HS-5 (cell line): ENCODE data around the gene TBX15.

ENCODE experiments used
- DNase-seq: peaks from one replicate; pipeline ENCODE4 v3.0.0-alpha.2; 2012; ENCODE audit warnings: low read depth

TBX15 gene

GRCh38 chr1:119001181-119002027 is 13.3 kb upstream of the TBX15 start:
- DNase-seq: no peak

- DNase-seq: no peak
Observed at GRCh38 chr1:119000371-119001180, 12.4 kb upstream of the TBX15 start.

GRCh38 chr1:118999348-119000071 is 11.4 kb upstream of the TBX15 start:
- DNase-seq: no peak

- no peak for DNase-seq
Observed at GRCh38 chr1:118998171-118998570, 10.0 kb upstream of the TBX15 start.

- no peak for DNase-seq
Observed at GRCh38 chr1:118997225-118997624, 9.1 kb upstream of the TBX15 start.

- no peak for DNase-seq
Observed at GRCh38 chr1:118995312-118996016, 7.3 kb upstream of the TBX15 start.

GRCh38 chr1:118993700-118994026 is 5.5 kb upstream of the TBX15 start:
- DNase-seq: no peak

GRCh38 chr1:118992868-118993699 is 4.9 kb upstream of the TBX15 start:
- DNase-seq: no peak

GRCh38 chr1:118992237-118992825 is 4.2 kb upstream of the TBX15 start:
- no peak for DNase-seq

GRCh38 chr1:118991448-118991847 is 3.3 kb upstream of the TBX15 start:
- DNase-seq: no peak

GRCh38 chr1:118990513-118991152 is 2.5 kb upstream of the TBX15 start:
- no peak for DNase-seq

- DNase-seq: no peak
Observed at GRCh38 chr1:118989878-118990378, 1.8 kb upstream of the TBX15 start.

- no peak for DNase-seq
Observed at GRCh38 chr1:118989006-118989815, 1.1 kb upstream of the TBX15 start.

GRCh38 chr1:118987468-118988185 is 516 bp downstream of the TBX15 start:
- DNase-seq: no peak

- no peak for DNase-seq
Observed at GRCh38 chr1:118986555-118987467, 1.3 kb downstream of the TBX15 start.

- no peak for DNase-seq
Observed at GRCh38 chr1:118985640-118986554, 2.2 kb downstream of the TBX15 start.
